H1 (cell line): ENCODE results near the gene DPM2. TPM values are rescaled to one million over a fixed set of nuclear protein-coding genes. Genes with fewer than 3 reads are reported as not detected.

ENCODE experiments used
- CTCF ChIA-PET: fragments of 300-600 bp; sonication (Branson Sonifier 250); formaldehyde crosslinking; loops from one replicate; lab custom pipeline; 2021; ENCODE audit not compliant: partially characterized antibody; lab: Charles Lee
- POLR2A ChIA-PET: fragments of 300-600 bp; sonication (Branson Sonifier 250); formaldehyde crosslinking; loops from one replicate; lab custom pipeline; 2021; ENCODE audit warnings: inconsistent platforms; ENCODE audit not compliant: partially characterized antibody; lab: Charles Lee
- DNase-seq, 2 experiments: peaks; one replicate each; pipeline versions ENCODE4 v3.0.0 to v3.0.0-alpha.2; 2010 to 2022; ENCODE audit warnings: low spot score in 2 of 2, low read depth in 1 of 2, mixed read lengths in 1 of 2
- FAIRE-seq: peaks from 2 replicates; lab custom pipeline; 2011; peaks lifted over from hg19 to GRCh38; lab: Jason Lieb, UNC
- H2AFZ ChIP-seq: 2 replicates; pipeline ENCODE4 v1.8.1; 2012; ENCODE audit warnings: low read length, inconsistent platforms
- H2AK5ac ChIP-seq: 2 replicates; pipeline ENCODE4 v1.6.1; 2013; ENCODE audit warnings: low read depth, low read length
- H2BK120ac ChIP-seq: replicated peaks from 2 replicates; pipeline ENCODE3; 2013; ENCODE audit warnings: low read depth, low read length, inconsistent platforms
- H2BK12ac ChIP-seq: 2 replicates; pipeline ENCODE4 v1.6.1; 2013; ENCODE audit warnings: low read depth, low read length
- H2BK15ac ChIP-seq: 2 replicates; pipeline ENCODE4 v1.6.1; 2013; ENCODE audit warnings: low read length
- H2BK20ac ChIP-seq: 2 replicates; pipeline ENCODE4 v1.6.1; 2013; ENCODE audit warnings: low read length
- H2BK5ac ChIP-seq: 2 replicates; pipeline ENCODE4 v1.6.1; 2013; ENCODE audit warnings: low read depth, low read length
- H3K14ac ChIP-seq: 2 replicates; pipeline ENCODE4 v1.6.1; 2013; ENCODE audit warnings: inconsistent platforms; ENCODE audit not compliant: insufficient read length
- H3K18ac ChIP-seq: 2 replicates; pipeline ENCODE4 v1.6.1; 2013; ENCODE audit warnings: low read length; ENCODE audit errors: extremely low read depth
- H3K23ac ChIP-seq: 2 replicates; pipeline ENCODE4 v1.6.1; 2013; ENCODE audit warnings: inconsistent platforms; ENCODE audit not compliant: insufficient read length
- H3K23me2 ChIP-seq: 2 replicates; pipeline ENCODE4 v1.6.1; 2013; ENCODE audit warnings: low read depth, low read length
- H3K27ac ChIP-seq: 2 replicates; pipeline ENCODE4 v1.6.1; 2011; ENCODE audit warnings: low read depth, low read length, inconsistent platforms
- H3K27me3 ChIP-seq, 4 experiments: replicated peaks in 1 of 4; 1 replicate in 1 of 4; 2 replicates in 3 of 4; pipeline versions ENCODE4 v1.6.1 to v1.8.1; 2011 to 2013; ENCODE audit warnings: low read length in 3 of 4, mild to moderate bottlenecking in 3 of 4, inconsistent platforms in 2 of 4, mixed read lengths in 2 of 4, moderate library complexity in 1 of 4; ENCODE audit not compliant: control insufficient read depth in 3 of 4, insufficient read depth in 3 of 4; ENCODE audit errors: extremely low read depth in 1 of 4
- H3K36me3 ChIP-seq, 4 experiments: 2 replicates each; pipeline versions ENCODE4 v1.6.1 to v1.8.1; 2011 to 2013; ENCODE audit warnings: mild to moderate bottlenecking in 4 of 4, low read length in 3 of 4, moderate library complexity in 2 of 4, control low read depth in 1 of 4, inconsistent platforms in 1 of 4; ENCODE audit not compliant: insufficient read depth in 4 of 4, control insufficient read depth in 2 of 4
- H3K4ac ChIP-seq: replicated peaks from 2 replicates; pipeline ENCODE3; 2013; ENCODE audit warnings: low read length, low read depth, mixed read lengths, inconsistent platforms; ENCODE audit not compliant: insufficient read length
- H3K4me1 ChIP-seq, 4 experiments: replicated peaks in 1 of 4; 1 replicate in 1 of 4; 2 replicates in 3 of 4; pipeline versions ENCODE4 v1.6.1 to v1.8.1; 2011 to 2013; ENCODE audit warnings: low read length in 3 of 4, inconsistent platforms in 2 of 4, mixed read lengths in 1 of 4; ENCODE audit not compliant: insufficient read depth in 4 of 4, control insufficient read depth in 3 of 4
- H3K4me2 ChIP-seq, 2 experiments: 2 replicates each; pipeline versions ENCODE4 v1.6.1 to v1.8.1; 2011 to 2013; ENCODE audit warnings: low read depth in 2 of 2, low read length in 2 of 2, control low read depth in 1 of 2, inconsistent platforms in 1 of 2, mild to moderate bottlenecking in 1 of 2; ENCODE audit not compliant: insufficient read depth in 1 of 2
- H3K4me3 ChIP-seq, 4 experiments: fragments of 200-600, 300-600 bp in 1 of 4; sonication (generic), shearing (Covaris generic), sonication (Bioruptor Twin) in 1 of 4; 2 replicates each; pipeline versions ENCODE4 v1.5.1 to v1.8.1; 2011 to 2016; ENCODE audit warnings: low read length in 4 of 4, low read depth in 3 of 4, control low read depth in 2 of 4, inconsistent platforms in 2 of 4, mild to moderate bottlenecking in 2 of 4, mixed read lengths in 1 of 4, moderate library complexity in 1 of 4; ENCODE audit not compliant: insufficient read depth in 2 of 4; ENCODE audit errors: extremely low read depth in 1 of 4
- H3K56ac ChIP-seq: replicated peaks from 2 replicates; pipeline ENCODE3; 2013; ENCODE audit warnings: low read depth, mild to moderate bottlenecking, mixed read lengths, low read length, inconsistent platforms; ENCODE audit not compliant: insufficient read length
- H3K79me1 ChIP-seq: 2 replicates; pipeline ENCODE4 v1.6.1; 2013; ENCODE audit warnings: low read depth, low read length, control low read depth
- H3K79me2 ChIP-seq, 2 experiments: 2 replicates each; pipeline versions ENCODE4 v1.6.1 to v1.8.1; 2012 to 2013; ENCODE audit warnings: low read length in 2 of 2, mild to moderate bottlenecking in 2 of 2, inconsistent platforms in 1 of 2; ENCODE audit not compliant: insufficient read depth in 2 of 2, control insufficient read depth in 1 of 2
- H3K9ac ChIP-seq, 4 experiments: replicated peaks in 1 of 4; 1 replicate in 1 of 4; 2 replicates in 3 of 4; pipeline versions ENCODE4 v1.6.1 to v1.8.1; 2011 to 2013; ENCODE audit warnings: low read depth in 3 of 4, low read length in 3 of 4, control low read depth in 2 of 4, mild to moderate bottlenecking in 2 of 4, moderate library complexity in 2 of 4, inconsistent platforms in 1 of 4; ENCODE audit errors: extremely low read depth in 1 of 4
- H3K9me3 ChIP-seq, 2 experiments: 2 replicates each; pipeline versions ENCODE4 v1.6.1 to v1.8.1; 2012 to 2013; ENCODE audit warnings: mild to moderate bottlenecking in 2 of 2, moderate library complexity in 2 of 2, control low read depth in 1 of 2, inconsistent platforms in 1 of 2, low read depth in 1 of 2, low read length in 1 of 2, mixed read lengths in 1 of 2; ENCODE audit not compliant: insufficient read depth in 2 of 2
- H4K20me1 ChIP-seq, 2 experiments: replicated peaks in 1 of 2; 2 replicates each; pipeline versions ENCODE3 to v1.8.1; 2011 to 2013; ENCODE audit warnings: inconsistent platforms in 2 of 2, low read length in 2 of 2, mild to moderate bottlenecking in 1 of 2; ENCODE audit not compliant: insufficient read depth in 2 of 2, control insufficient read depth in 1 of 2
- H4K5ac ChIP-seq: 2 replicates; pipeline ENCODE4 v1.6.1; 2013; ENCODE audit warnings: low read length, low read depth, mixed read lengths, inconsistent platforms; ENCODE audit not compliant: insufficient read length
- H4K8ac ChIP-seq: 2 replicates; pipeline ENCODE4 v1.8.0; 2013; ENCODE audit warnings: mild to moderate bottlenecking, moderate library complexity, low read length, inconsistent platforms; ENCODE audit not compliant: insufficient read depth; ENCODE audit errors: extremely low read depth
- H4K91ac ChIP-seq: replicated peaks from 2 replicates; pipeline ENCODE3; 2013; ENCODE audit warnings: low read length, mixed read lengths, inconsistent platforms; ENCODE audit not compliant: insufficient read length
- CBX5 ChIP-seq: fragments of 300-800, 300-1000 bp; sonication (generic); IDR thresholded peaks from 2 replicates; pipeline ENCODE4 v1.7.1; 2016; ENCODE audit warnings: antibody characterized with exemption, low read length, low read depth
- WGBS, 2 experiments: shearing (Covaris generic) in 1 of 2; methylation state at CpG; one replicate each; pipeline versions ENCODE4 v1.1.6 to v1.1.7; 2013 to 2015; ENCODE audit warnings: low lambda C conversion rate in 2 of 2, mixed read lengths in 2 of 2, inconsistent platforms in 1 of 2, low coverage in 1 of 2, missing lambda C conversion rate in 1 of 2; ENCODE audit not compliant: insufficient replicate concordance in 2 of 2, insufficient coverage in 1 of 2, insufficient read length in 1 of 2; ENCODE audit errors: extremely low coverage in 1 of 2, missing lambda C conversion rate in 1 of 2; 5-methylcytosine and 5-hydroxymethylcytosine counted together
- polyA plus RNA-seq, 7 experiments: library from polyadenylated mRNA; depleted of rRNA in 3 of 7; stranded (reverse) in 5 of 7; unstranded in 2 of 7; fragments of >200 nt in 5 of 7; fragments of 200-250 nt in 2 of 7; gene quantifications; 1 replicate in 5 of 7; 2 replicates in 1 of 7; 4 replicates in 1 of 7; pipeline versions ENCODE4 v1.2.1 to v1.2.3, GENCODE V29; 2011 to 2013; ENCODE audit warnings: missing spikeins in 2 of 7, mixed read lengths in 2 of 7
- total RNA-seq: library from RNA; stranded (reverse); fragmentation: NEBNext Ultra II Directional; extraction: Animal tissue kit (Norgen Biotek cat#: 25700); gene quantifications from 2 replicates; pipeline ENCODE4 v1.2.1, GENCODE V29; 2021

DPM2 gene
- total and polyA plus RNA-seq, 2 of the 8 experiments (the other 6 are each of a cell fraction or from before 2014, with no cell fraction given), result 45.4 to 95.4 TPM

DNA sequence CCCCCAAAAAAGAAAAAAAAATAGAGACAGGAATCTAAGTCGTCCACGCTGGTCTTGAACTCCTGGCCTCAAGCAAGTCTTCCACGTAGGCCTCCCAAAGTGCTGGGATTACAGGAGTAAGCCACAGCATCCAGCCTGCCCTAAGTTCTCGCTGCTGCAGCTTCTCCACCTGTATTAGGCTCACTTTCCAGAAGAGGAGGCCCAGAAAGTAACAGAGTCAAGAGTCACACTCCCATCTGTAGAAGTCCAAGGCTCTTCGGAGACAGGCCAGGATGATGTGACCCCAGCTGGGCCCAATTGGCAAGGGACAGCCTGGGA, 41.3 kb upstream of the DPM2 start:
- Histone ChIP-seq H2BK15ac (no peak overlapping the region), H3K9me3 (no peaks in the 10 kb centered on the region), H4K20me1 (peaks cover 44 to 45% of the 10 kb centered on the region in 2 experiments), H3K4me3 (peak overlapping the region; percentile 88 to 99 (median 93)), H3K4me1 (peaks cover 4 to 42% (median 32%) of the 10 kb centered on the region in 4 experiments), H3K27me3 (no peaks in the 10 kb centered on the region), H2AFZ (no peak overlapping the region), H2BK20ac (no peak overlapping the region), H4K5ac (no peak overlapping the region), H2BK5ac (no peak overlapping the region), H3K14ac (no peak overlapping the region), H3K27ac (no peak overlapping the region), H3K18ac (peak overlapping the region; percentile 4; the same call in 1 of the 2 replicates), H3K79me2 (peaks cover 22 to 60% of the 10 kb centered on the region in 2 experiments), H3K4me2 (peak overlapping the region; percentile 73 to 97), H4K8ac (no peak overlapping the region), H2BK12ac (no peak overlapping the region), H4K91ac (no peak overlapping the region), H3K56ac (no peak overlapping the region), H3K23me2 (peaks cover 7% of the 10 kb centered on the region; the same call in 1 of the 2 replicates), H2BK120ac (no peak overlapping the region), H3K23ac (no peak overlapping the region), H3K36me3 (no peaks in the 10 kb centered on the region), H3K4ac (no peak overlapping the region), H3K9ac (peak overlapping the region in 2 of 4 experiments; percentile 38 to 59; a peak in 5 of 7 replicates), H2AK5ac (no peak overlapping the region), H3K79me1 (peaks cover 41% of the 10 kb centered on the region)
- WGBS, 2 experiments, result 33% methylated on average over 5 of the region's 5 CpGs; no CpG with 5 or more reads in 1 of the 2 experiments
- TF ChIP-seq CBX5, result no peak
- DNase-seq, result no peak
- CTCF ChIA-PET, result interaction anchor here (0.7 to 7.9 kb wide), 7 partner anchors 23 to 494 kb away, joined by 3 to 49 read pairs (median 5); partner anchors contain the start of gene NAIF1
- FAIRE-seq, result no peak
- POLR2A ChIA-PET, result interaction anchor here (0.9 to 3.6 kb wide), 12 partner anchors 8 to 123 kb away, joined by 3 to 16 read pairs (median 4); partner anchors contain the start of genes DPM2 and PIP5KL1
